HG03060 (cell line): ENCODE data around the gene TAF8.
"Not testable (repeated sequence)": the region's sequence is repeated elsewhere in the genome, so short reads cannot be mapped to it uniquely, and the experiment has no call there.

Source experiments
- ATAC-seq: cut with Tn5 transposase; IDR thresholded peaks from one replicate; pipeline ENCODE4 v1.9.1; 2021; ENCODE audit warnings: low read depth, moderate number of reproducible peaks; ENCODE audit not compliant: unreplicated experiment

The TAF8 gene

GRCh38 chr6:42028234-42029061, 21.9 kb upstream of the TAF8 start:
- ATAC-seq: no peak

GRCh38 chr6:42029062-42029685, 21.1 kb upstream of the TAF8 start:
- ATAC-seq: no peak

GRCh38 chr6:42029881-42030280, 20.4 kb upstream of the TAF8 start:
- no peak for ATAC-seq

- ATAC-seq: no peak
Observed at GRCh38 chr6:42030585-42031506, 19.5 kb upstream of the TAF8 start.

- ATAC-seq: no peak
Observed at GRCh38 chr6:42032366-42032765, 18.0 kb upstream of the TAF8 start.

- not testable (repeated sequence) for ATAC-seq
Observed at GRCh38 chr6:42037669-42038068, 12.7 kb upstream of the TAF8 start.

- ATAC-seq: no peak
Observed at GRCh38 chr6:42038163-42038562, 12.2 kb upstream of the TAF8 start.

- ATAC-seq: no peak
Observed at GRCh38 chr6:42038811-42039408, 11.4 kb upstream of the TAF8 start.

GRCh38 chr6:42040856-42041480, 9.4 kb upstream of the TAF8 start:
- no peak for ATAC-seq

- no peak for ATAC-seq
Observed at GRCh38 chr6:42041481-42042053, 8.8 kb upstream of the TAF8 start.

GRCh38 chr6:42042108-42042507, 8.2 kb upstream of the TAF8 start:
- no peak for ATAC-seq

- no peak for ATAC-seq
Observed at GRCh38 chr6:42043787-42044475, 6.4 kb upstream of the TAF8 start.

- ATAC-seq: no peak
Observed at GRCh38 chr6:42045538-42046460, 4.5 kb upstream of the TAF8 start.

GRCh38 chr6:42046464-42047212, 3.7 kb upstream of the TAF8 start:
- no peak for ATAC-seq

- ATAC-seq: no peak
Observed at GRCh38 chr6:42047213-42047590, 3.1 kb upstream of the TAF8 start.

GRCh38 chr6:42047790-42048405, 2.4 kb upstream of the TAF8 start:
- no peak for ATAC-seq

- no peak for ATAC-seq
Observed at GRCh38 chr6:42049116-42049809, 1.1 kb upstream of the TAF8 start.
